ENCODE results near the gene SCARB1. TPM values are rescaled to one million over a fixed set of nuclear protein-coding genes. Genes with fewer than 3 reads are reported as not detected.
A peak's percentile ranks its signal among the peaks of the same experiment; 100 is the strongest.

Gene SCARB1
- total RNA-seq, 4 donors from 2014 or later, result 18.6 to 41.8 (median 26.7) TPM

DNA sequence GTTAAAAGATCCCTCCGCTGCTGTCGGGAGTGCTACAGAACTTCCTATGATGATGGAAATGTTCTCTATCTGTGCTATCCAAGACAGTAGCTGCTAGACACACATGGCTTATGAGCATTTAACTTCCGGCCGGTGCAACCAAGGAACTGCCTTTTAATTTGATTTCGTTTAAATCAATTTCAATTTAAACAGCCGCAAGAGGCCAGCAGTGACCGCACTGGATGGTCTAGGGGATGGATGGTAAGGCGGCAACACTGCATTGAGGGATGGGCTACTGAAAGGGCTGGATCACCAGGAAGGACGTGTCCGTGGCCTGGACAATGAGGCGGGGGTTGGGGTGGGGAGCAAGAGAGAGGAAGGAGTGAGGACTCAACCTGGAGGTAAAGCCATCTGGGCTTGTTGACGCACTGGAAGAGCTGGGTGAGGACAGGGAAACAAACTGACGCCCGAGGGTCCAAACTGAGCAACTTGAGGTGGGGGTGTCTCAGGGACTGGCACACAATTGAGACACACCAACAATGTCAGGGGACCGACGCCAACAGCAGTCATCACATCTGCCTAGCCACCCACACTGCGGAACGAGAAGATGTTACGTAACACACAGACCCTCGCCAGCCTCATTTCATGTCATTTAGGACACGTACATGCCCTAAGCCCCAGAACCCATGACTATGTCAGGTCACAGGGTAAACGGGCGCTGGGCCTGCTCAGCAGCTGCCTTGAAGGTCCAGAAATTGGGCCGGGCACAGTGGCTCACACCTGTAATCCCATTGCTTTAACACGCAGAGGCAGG is 57.6 kb downstream of the SCARB1 start:
- no peak for DNase-seq (ENCODE audit: low spot score in 2 of 2)
- 91 to 93% methylated on average over 25 of the region's 25 CpGs for WGBS, 2 donors
- intact Hi-C loops (cut with DNase I; ENCODE audit: low total_unique reads), result no loop called here
- H3K4me3 ChIP-seq (ENCODE audit: low read depth, poor library complexity, severe bottlenecking), result no peak overlapping the region
- TF ChIP-seq, protein P1, sequence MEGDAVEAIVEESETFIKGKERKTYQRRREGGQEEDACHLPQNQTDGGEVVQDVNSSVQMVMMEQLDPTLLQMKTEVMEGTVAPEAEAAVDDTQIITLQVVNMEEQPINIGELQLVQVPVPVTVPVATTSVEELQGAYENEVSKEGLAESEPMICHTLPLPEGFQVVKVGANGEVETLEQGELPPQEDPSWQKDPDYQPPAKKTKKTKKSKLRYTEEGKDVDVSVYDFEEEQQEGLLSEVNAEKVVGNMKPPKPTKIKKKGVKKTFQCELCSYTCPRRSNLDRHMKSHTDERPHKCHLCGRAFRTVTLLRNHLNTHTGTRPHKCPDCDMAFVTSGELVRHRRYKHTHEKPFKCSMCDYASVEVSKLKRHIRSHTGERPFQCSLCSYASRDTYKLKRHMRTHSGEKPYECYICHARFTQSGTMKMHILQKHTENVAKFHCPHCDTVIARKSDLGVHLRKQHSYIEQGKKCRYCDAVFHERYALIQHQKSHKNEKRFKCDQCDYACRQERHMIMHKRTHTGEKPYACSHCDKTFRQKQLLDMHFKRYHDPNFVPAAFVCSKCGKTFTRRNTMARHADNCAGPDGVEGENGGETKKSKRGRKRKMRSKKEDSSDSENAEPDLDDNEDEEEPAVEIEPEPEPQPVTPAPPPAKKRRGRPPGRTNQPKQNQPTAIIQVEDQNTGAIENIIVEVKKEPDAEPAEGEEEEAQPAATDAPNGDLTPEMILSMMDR (IDR thresholded peaks at IDR 0.05), result no peak
- TF ChIP-seq POLR2A (IDR thresholded peaks at IDR 0.05), result no peak

DNA sequence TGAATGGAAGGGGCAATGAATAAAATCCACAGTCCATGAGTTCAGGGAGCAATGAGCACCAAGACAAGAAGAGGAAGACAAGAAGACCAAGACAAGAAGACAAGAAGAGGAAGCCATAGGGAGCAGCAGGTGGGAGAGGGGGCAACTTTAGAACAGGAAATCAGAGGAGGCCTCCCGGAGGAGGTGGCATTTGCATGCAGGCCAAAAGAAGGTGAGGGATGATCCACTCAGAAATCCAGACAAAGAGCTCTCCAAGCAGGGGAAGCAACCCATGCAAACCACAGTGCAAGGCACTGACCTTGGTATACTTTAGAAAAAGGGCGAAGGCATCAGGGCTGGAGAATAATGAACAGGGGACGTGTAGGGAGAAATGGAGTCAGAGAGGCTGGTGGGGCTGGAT is 58.6 kb downstream of the SCARB1 start:
- TF ChIP-seq, protein P1 (IDR thresholded peaks at IDR 0.05), result no peak
- no peak for TF ChIP-seq POLR2A (IDR thresholded peaks at IDR 0.05)
- intact Hi-C loops (cut with DNase I; ENCODE audit: low total_unique reads), result no loop called here
- WGBS, 2 donors, result 90 to 93% methylated on average over 3 of the region's 3 CpGs
- no peak overlapping the region for H3K4me3 ChIP-seq (ENCODE audit: low read depth, poor library complexity, severe bottlenecking)
- DNase-seq (ENCODE audit: low spot score in 2 of 2), result no peak

DNA sequence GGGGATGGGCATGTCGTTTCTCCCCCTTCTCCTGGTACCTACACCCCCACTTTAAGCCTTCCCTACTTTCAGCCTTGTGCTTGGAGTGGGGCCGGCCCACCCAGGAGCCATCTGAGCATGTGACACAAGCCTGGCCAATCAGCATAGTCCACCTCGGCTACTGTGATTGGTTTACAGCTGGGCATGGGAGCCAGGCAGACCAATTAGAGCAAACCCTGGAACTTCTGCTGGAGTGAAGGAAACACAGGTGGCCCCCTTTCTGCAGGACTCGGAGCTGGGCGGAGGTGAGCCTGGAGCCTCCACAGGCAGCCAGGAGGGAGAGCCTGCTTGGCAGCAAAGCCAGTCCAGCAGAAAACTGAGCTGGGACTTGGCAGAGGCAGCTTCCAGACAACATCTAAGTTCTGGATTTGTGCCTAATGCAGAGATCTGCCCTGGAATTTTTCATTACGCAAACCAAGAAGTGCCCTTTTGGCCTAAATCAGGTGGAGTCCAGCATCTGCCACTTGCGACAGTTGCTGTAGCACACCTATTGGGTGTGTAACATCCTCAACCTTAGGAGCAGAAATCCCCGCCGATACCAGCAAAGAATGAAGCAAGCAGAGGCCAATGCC is 59.5 kb downstream of the SCARB1 start:
- H3K4me3 ChIP-seq (ENCODE audit: low read depth, poor library complexity, severe bottlenecking), result no peak overlapping the region
- intact Hi-C loops (cut with DNase I; ENCODE audit: low total_unique reads), result no loop called here
- no peak for TF ChIP-seq POLR2A (IDR thresholded peaks at IDR 0.05)
- TF ChIP-seq, protein P1 (IDR thresholded peaks at IDR 0.05), result no peak
- peak in 1 of 2 donors; percentile 28 for DNase-seq (ENCODE audit: low spot score in 2 of 2)
- 38 to 55% methylated on average over 9 of the region's 9 CpGs for WGBS, 2 donors

DNA sequence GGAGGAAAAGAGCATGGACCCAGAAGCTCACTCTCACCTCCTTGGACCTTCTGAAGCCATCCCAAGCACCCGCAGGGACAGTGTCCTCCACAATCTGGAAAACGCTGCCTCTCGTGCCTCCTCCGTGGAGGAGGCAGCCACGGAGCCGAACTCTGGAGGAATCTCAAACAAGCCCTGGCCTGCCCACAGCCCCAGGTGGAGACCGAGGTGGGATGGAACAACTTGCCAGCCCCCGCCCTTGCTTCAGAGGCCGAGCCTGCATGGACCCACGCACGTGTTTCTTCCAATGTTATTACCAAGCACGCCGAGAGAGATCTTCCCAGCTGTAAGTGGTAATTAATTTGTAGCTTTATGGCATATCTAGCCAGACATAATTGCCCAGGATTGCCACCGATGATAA is 61.3 kb downstream of the SCARB1 start:
- no peak overlapping the region for H3K4me3 ChIP-seq (ENCODE audit: low read depth, poor library complexity, severe bottlenecking)
- intact Hi-C loops (cut with DNase I; ENCODE audit: low total_unique reads), result no loop called here
- no peak for TF ChIP-seq POLR2A (IDR thresholded peaks at IDR 0.05)
- TF ChIP-seq, protein P1 (IDR thresholded peaks at IDR 0.05), result no peak
- no peak for DNase-seq (ENCODE audit: low spot score in 2 of 2)
- 54 to 61% methylated on average over 14 of the region's 14 CpGs for WGBS, 2 donors

DNA sequence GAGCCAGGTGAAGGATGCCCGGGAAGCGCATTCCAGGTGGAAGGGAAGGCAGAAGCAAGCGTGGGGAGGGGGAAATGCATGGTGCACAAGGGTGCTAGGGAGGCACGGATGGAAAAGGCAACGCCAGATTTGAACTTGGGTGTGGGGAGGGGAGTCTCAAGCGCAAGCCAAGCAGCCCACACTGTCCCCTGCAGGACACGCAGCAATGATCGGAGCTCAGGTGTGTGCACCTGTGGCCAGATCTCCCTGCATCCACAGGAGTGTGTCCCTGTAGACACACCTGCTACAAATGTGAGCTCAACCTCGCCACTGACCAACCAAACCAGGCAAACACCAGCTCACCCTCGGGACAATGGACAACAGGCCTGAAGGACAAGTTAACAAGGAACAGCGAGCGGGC is 63.2 kb downstream of the SCARB1 start:
- intact Hi-C loops (cut with DNase I; ENCODE audit: low total_unique reads), result no loop called here
- no peak overlapping the region for H3K4me3 ChIP-seq (ENCODE audit: low read depth, poor library complexity, severe bottlenecking)
- 94 to 96% methylated on average over 12 of the region's 12 CpGs for WGBS, 2 donors
- TF ChIP-seq, protein P1 (IDR thresholded peaks at IDR 0.05), result no peak
- no peak for TF ChIP-seq POLR2A (IDR thresholded peaks at IDR 0.05)
- no peak for DNase-seq (ENCODE audit: low spot score in 2 of 2)

Measured in lower leg skin (tissue), 4 donors.